PFSK-1 (cell line): Measurements from ENCODE around the gene DAB2IP.

ENCODE experiments used
- POLR2AphosphoS5 ChIP-seq: IDR thresholded peaks from 2 replicates; pipeline ENCODE4 v1.6.1; 2012; ENCODE audit warnings: low read depth, mild to moderate bottlenecking, control low read depth, low read length, moderate library complexity
- TAF1 ChIP-seq: IDR thresholded peaks from 2 replicates; pipeline ENCODE4 v1.6.1; 2012; ENCODE audit warnings: low read length, control low read depth, borderline replicate concordance; ENCODE audit not compliant: insufficient read depth

GRCh38 chr9:121640076-121640475 lies 11.4 kb upstream of the DAB2IP start:
- TF ChIP-seq POLR2AphosphoS5 (no peak), TAF1 (no peak)
